Superior temporal gyrus (tissue), 1 donor: ENCODE measurements around the gene RPRD1A.
"Not testable (repeated sequence)": the region's sequence is repeated elsewhere in the genome, so short reads cannot be mapped to it uniquely, and the experiment has no call there.

Experiments
- DNase-seq: peaks from one replicate; pipeline ENCODE4 v3.0.0-alpha.2; 2016; ENCODE audit errors: extremely low spot score

The RPRD1A gene

GRCh38 chr18:36077764-36078163 lies 10.4 kb upstream of the RPRD1A start:
- not testable (repeated sequence) for DNase-seq

GRCh38 chr18:36075862-36076587 lies 8.7 kb upstream of the RPRD1A start:
- DNase-seq: no peak

- no peak for DNase-seq
Observed at GRCh38 chr18:36074435-36074834, 7.1 kb upstream of the RPRD1A start.

GRCh38 chr18:36073676-36074075 lies 6.3 kb upstream of the RPRD1A start:
- DNase-seq: no peak

GRCh38 chr18:36072406-36072805 lies 5.0 kb upstream of the RPRD1A start:
- DNase-seq: not testable (repeated sequence)

GRCh38 chr18:36066686-36067054 lies 689 bp downstream of the RPRD1A start:
- no peak for DNase-seq

- DNase-seq: no peak
Observed at GRCh38 chr18:36066001-36066400, 1.4 kb downstream of the RPRD1A start.

- DNase-seq: not testable (repeated sequence)
Observed at GRCh38 chr18:36064809-36065079, 2.6 kb downstream of the RPRD1A start.

GRCh38 chr18:36064027-36064808 lies 3.1 kb downstream of the RPRD1A start:
- DNase-seq: no peak

GRCh38 chr18:36058674-36059073 lies 8.7 kb downstream of the RPRD1A start:
- DNase-seq: peak; percentile 57

GRCh38 chr18:36051760-36052159 lies 15.6 kb downstream of the RPRD1A start:
- DNase-seq: no peak

GRCh38 chr18:36050479-36050878 lies 16.9 kb downstream of the RPRD1A start:
- DNase-seq: no peak

- DNase-seq: no peak
Observed at GRCh38 chr18:36047521-36047920, 19.8 kb downstream of the RPRD1A start.

GRCh38 chr18:36046898-36047297 lies 20.5 kb downstream of the RPRD1A start:
- DNase-seq: no peak

GRCh38 chr18:36045241-36045991 lies 21.9 kb downstream of the RPRD1A start:
- no peak for DNase-seq

GRCh38 chr18:36043153-36043552 lies 24.2 kb downstream of the RPRD1A start:
- DNase-seq: no peak

- no peak for DNase-seq
Observed at GRCh38 chr18:36041146-36041545, 26.2 kb downstream of the RPRD1A start.

GRCh38 chr18:36038102-36038663 lies 29.2 kb downstream of the RPRD1A start:
- no peak for DNase-seq

- DNase-seq: no peak
Observed at GRCh38 chr18:36035253-36035652, 32.1 kb downstream of the RPRD1A start.

GRCh38 chr18:36034299-36034895 lies 33.0 kb downstream of the RPRD1A start:
- no peak for DNase-seq

- no peak for DNase-seq
Observed at GRCh38 chr18:36031903-36032302, 35.5 kb downstream of the RPRD1A start.

GRCh38 chr18:36031407-36031806 lies 36.0 kb downstream of the RPRD1A start:
- no peak for DNase-seq
